Liver (tissue), 3 donors: ENCODE data around the gene S100PBP.

ENCODE experiments used
- RAD21 ChIP-seq, 2 donors: IDR thresholded peaks; 2 replicates each; pipeline ENCODE4 v1.6.1; 2016; ENCODE audit warnings: antibody characterized with exemption in 2 of 2, mild to moderate bottlenecking in 2 of 2
- RXRA ChIP-seq, 2 donors: IDR thresholded peaks; 2 replicates each; pipeline ENCODE4 v1.6.1; 2017 to 2018; ENCODE audit warnings: antibody characterized with exemption in 2 of 2, mild to moderate bottlenecking in 1 of 2
- TF ChIP-seq, protein P1 (sequence below): fragments of 150-350 bp; IDR thresholded peaks from 2 replicates; pipeline ENCODE4 v1.5.1; 2017; ENCODE audit warnings: improper control_type of control experiment, low read depth, low read length; ENCODE audit not compliant: missing input control
- TF ChIP-seq, protein P2 (sequence below): IDR thresholded peaks from 2 replicates; pipeline ENCODE4 v1.6.1; 2016; ENCODE audit warnings: antibody characterized with exemption
- donor health status: healthy.
- donor health status: healthy.

DNA sequence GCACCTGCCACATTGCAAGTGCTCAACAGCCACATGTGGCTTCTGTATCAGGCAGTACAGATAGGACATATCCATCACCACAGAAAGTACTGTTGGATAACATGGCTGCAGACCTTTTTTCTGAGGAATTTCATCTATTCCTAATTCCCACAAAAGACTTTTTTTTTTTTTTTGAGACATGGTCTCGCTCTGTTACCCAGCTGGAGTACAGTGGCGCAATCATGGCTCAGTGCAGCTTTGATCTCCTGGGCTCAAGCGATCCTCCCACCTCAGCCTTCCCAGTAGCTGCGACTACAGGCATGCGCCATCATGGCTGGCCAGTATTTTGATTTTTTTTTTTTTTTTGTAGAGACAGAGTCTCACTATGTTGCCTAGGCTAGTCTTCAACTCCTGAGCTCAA is 33.6 kb upstream of the S100PBP start:
- TF ChIP-seq, protein P1, sequence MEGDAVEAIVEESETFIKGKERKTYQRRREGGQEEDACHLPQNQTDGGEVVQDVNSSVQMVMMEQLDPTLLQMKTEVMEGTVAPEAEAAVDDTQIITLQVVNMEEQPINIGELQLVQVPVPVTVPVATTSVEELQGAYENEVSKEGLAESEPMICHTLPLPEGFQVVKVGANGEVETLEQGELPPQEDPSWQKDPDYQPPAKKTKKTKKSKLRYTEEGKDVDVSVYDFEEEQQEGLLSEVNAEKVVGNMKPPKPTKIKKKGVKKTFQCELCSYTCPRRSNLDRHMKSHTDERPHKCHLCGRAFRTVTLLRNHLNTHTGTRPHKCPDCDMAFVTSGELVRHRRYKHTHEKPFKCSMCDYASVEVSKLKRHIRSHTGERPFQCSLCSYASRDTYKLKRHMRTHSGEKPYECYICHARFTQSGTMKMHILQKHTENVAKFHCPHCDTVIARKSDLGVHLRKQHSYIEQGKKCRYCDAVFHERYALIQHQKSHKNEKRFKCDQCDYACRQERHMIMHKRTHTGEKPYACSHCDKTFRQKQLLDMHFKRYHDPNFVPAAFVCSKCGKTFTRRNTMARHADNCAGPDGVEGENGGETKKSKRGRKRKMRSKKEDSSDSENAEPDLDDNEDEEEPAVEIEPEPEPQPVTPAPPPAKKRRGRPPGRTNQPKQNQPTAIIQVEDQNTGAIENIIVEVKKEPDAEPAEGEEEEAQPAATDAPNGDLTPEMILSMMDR, result no peak
- TF ChIP-seq RXRA (IDR thresholded peaks at IDR 0.05), result no peak
- TF ChIP-seq, protein P2, sequence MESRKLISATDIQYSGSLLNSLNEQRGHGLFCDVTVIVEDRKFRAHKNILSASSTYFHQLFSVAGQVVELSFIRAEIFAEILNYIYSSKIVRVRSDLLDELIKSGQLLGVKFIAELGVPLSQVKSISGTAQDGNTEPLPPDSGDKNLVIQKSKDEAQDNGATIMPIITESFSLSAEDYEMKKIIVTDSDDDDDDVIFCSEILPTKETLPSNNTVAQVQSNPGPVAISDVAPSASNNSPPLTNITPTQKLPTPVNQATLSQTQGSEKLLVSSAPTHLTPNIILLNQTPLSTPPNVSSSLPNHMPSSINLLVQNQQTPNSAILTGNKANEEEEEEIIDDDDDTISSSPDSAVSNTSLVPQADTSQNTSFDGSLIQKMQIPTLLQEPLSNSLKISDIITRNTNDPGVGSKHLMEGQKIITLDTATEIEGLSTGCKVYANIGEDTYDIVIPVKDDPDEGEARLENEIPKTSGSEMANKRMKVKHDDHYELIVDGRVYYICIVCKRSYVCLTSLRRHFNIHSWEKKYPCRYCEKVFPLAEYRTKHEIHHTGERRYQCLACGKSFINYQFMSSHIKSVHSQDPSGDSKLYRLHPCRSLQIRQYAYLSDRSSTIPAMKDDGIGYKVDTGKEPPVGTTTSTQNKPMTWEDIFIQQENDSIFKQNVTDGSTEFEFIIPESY, result no peak
- no peak for TF ChIP-seq RAD21 (IDR thresholded peaks at IDR 0.05)
